ENCODE data around the gene RITA1. TPM values are rescaled to one million over a fixed set of nuclear protein-coding genes. Genes with fewer than 3 reads are reported as not detected.

RITA1 gene
- total RNA-seq, 1 donor, result 22.4 TPM

DNA sequence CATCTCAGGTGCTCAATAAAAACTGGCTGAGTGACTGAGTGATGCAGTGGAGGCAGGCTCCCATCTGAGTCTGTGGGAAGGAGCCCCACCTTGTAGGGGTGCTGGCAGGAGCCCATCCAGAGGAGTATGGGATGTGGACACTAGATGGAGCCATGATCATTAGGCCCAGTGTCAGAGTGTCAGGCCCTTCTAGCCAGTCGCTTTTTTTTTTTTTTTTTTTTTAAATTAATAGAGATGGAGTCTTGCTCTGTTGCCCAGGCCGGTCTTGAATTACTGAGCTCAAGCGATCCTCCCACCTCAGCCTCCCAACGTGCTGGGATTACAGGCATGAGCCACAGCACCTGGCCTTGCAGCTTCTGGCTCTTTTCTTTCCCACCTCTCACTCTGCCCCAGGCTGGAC, 11.5 kb downstream of the RITA1 start:
- peak; percentile 93 for DNase-seq (ENCODE audit: insufficient read length, low spot score, missing footprints)

DNA sequence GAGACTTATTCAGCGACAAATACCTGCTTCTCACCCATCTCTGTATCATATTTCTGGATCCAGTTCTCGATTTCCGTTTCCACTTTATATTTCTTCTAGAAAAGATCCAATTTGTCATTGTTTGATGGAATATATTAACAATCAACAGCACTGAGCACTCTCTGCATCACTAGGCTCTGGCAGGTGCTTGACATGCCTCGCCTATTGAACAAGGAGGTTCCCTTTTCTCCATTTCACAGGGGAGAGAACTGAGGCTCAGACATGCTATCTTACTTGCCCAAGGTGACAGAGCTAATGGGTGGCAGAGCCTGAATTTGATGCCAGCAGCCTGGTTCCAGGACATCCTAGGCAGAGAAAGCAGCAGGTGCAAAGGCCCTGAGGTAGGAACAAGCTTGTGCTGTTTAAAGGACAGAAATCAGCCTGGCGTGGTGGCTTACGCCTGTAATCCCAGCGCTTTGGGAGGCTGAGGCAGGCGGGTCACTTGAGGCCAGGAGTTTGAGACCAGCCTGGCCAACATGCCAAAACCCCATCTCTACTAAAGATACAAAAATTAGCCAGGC, 12.1 kb downstream of the RITA1 start:
- Histone ChIP-seq H4K20me1 (ENCODE audit: insufficient read depth, low read length) (no peaks in the 10 kb centered on the region), H3K9me3 (ENCODE audit: low read depth, low read length) (no peaks in the 10 kb centered on the region), H3K27me3 (ENCODE audit: insufficient read depth, low read length) (no peaks in the 10 kb centered on the region), H3K4me2 (ENCODE audit: insufficient read depth, low read length) (no peak overlapping the region), H3K4me3 (ENCODE audit: insufficient read depth, low read length) (no peak overlapping the region), H3K27ac (ENCODE audit: low read depth, low read length) (no peak overlapping the region), H3K79me2 (ENCODE audit: insufficient read depth, low read length) (no peaks in the 10 kb centered on the region), H3K36me3 (ENCODE audit: insufficient read depth, low read length) (no peaks in the 10 kb centered on the region), H3K4me1 (ENCODE audit: insufficient read depth, low read length) (peaks cover 25% of the 10 kb centered on the region), H2AFZ (ENCODE audit: low read length) (no peak overlapping the region)
- no peak for DNase-seq (ENCODE audit: insufficient read length, low spot score, missing footprints)
- TF ChIP-seq, protein P1, sequence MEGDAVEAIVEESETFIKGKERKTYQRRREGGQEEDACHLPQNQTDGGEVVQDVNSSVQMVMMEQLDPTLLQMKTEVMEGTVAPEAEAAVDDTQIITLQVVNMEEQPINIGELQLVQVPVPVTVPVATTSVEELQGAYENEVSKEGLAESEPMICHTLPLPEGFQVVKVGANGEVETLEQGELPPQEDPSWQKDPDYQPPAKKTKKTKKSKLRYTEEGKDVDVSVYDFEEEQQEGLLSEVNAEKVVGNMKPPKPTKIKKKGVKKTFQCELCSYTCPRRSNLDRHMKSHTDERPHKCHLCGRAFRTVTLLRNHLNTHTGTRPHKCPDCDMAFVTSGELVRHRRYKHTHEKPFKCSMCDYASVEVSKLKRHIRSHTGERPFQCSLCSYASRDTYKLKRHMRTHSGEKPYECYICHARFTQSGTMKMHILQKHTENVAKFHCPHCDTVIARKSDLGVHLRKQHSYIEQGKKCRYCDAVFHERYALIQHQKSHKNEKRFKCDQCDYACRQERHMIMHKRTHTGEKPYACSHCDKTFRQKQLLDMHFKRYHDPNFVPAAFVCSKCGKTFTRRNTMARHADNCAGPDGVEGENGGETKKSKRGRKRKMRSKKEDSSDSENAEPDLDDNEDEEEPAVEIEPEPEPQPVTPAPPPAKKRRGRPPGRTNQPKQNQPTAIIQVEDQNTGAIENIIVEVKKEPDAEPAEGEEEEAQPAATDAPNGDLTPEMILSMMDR (IDR thresholded peaks at IDR 0.05; ENCODE audit: extremely low read depth, low read depth, low read length), result no peak

More for the DNA sequence above, 11.5 kb downstream of the RITA1 start:
- Histone ChIP-seq H4K20me1 (ENCODE audit: insufficient read depth, low read length) (no peaks in the 10 kb centered on the region), H2AFZ (ENCODE audit: low read length) (no peak overlapping the region), H3K36me3 (ENCODE audit: insufficient read depth, low read length) (no peaks in the 10 kb centered on the region), H3K27ac (ENCODE audit: low read depth, low read length) (no peak overlapping the region), H3K4me2 (ENCODE audit: insufficient read depth, low read length) (no peak overlapping the region), H3K4me3 (ENCODE audit: insufficient read depth, low read length) (no peak overlapping the region), H3K4me1 (ENCODE audit: insufficient read depth, low read length) (peaks cover 25% of the 10 kb centered on the region), H3K9me3 (ENCODE audit: low read depth, low read length) (no peaks in the 10 kb centered on the region), H3K79me2 (ENCODE audit: insufficient read depth, low read length) (no peaks in the 10 kb centered on the region), H3K27me3 (ENCODE audit: insufficient read depth, low read length) (no peaks in the 10 kb centered on the region)
- TF ChIP-seq, protein P1 (IDR thresholded peaks at IDR 0.05; ENCODE audit: extremely low read depth, low read depth, low read length), result peak; percentile 86

DNA sequence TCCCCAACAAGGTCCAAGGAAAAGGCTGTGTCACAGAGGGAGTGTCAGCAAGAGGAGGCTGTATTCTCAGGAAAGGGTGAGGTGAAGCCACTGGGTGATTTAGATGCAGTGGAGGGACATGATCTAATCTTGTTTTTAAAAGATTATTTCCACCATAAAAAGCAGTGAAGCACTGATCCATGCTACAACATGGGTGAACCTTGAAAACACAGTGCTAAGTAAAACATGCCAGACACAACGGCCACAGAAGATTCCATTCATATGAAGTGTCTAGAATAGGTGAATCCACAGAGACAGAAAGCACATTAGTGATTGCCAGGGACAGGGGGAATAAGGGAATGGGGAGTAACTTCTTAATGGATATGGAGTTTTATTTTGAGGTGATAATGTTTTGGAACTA, 12.8 kb downstream of the RITA1 start:
- no peaks in the 10 kb centered on the region for H4K20me1 ChIP-seq (ENCODE audit: insufficient read depth, low read length)
- H3K9me3 ChIP-seq (ENCODE audit: low read depth, low read length), result no peaks in the 10 kb centered on the region
- H3K79me2 ChIP-seq (ENCODE audit: insufficient read depth, low read length), result no peaks in the 10 kb centered on the region
- no peaks in the 10 kb centered on the region for H3K36me3 ChIP-seq (ENCODE audit: insufficient read depth, low read length)
- no peaks in the 10 kb centered on the region for H3K27me3 ChIP-seq (ENCODE audit: insufficient read depth, low read length)
- TF ChIP-seq, protein P1 (IDR thresholded peaks at IDR 0.05; ENCODE audit: extremely low read depth, low read depth, low read length), result no peak
- no peak for DNase-seq (ENCODE audit: insufficient read length, low spot score, missing footprints)
- peaks cover 25% of the 10 kb centered on the region for H3K4me1 ChIP-seq (ENCODE audit: insufficient read depth, low read length)
- no peak overlapping the region for H3K4me3 ChIP-seq (ENCODE audit: insufficient read depth, low read length)
- H3K4me2 ChIP-seq (ENCODE audit: insufficient read depth, low read length), result no peak overlapping the region
- no peak overlapping the region for H3K27ac ChIP-seq (ENCODE audit: low read depth, low read length)
- H2AFZ ChIP-seq (ENCODE audit: low read length), result peak overlapping the region; percentile 35

DNA sequence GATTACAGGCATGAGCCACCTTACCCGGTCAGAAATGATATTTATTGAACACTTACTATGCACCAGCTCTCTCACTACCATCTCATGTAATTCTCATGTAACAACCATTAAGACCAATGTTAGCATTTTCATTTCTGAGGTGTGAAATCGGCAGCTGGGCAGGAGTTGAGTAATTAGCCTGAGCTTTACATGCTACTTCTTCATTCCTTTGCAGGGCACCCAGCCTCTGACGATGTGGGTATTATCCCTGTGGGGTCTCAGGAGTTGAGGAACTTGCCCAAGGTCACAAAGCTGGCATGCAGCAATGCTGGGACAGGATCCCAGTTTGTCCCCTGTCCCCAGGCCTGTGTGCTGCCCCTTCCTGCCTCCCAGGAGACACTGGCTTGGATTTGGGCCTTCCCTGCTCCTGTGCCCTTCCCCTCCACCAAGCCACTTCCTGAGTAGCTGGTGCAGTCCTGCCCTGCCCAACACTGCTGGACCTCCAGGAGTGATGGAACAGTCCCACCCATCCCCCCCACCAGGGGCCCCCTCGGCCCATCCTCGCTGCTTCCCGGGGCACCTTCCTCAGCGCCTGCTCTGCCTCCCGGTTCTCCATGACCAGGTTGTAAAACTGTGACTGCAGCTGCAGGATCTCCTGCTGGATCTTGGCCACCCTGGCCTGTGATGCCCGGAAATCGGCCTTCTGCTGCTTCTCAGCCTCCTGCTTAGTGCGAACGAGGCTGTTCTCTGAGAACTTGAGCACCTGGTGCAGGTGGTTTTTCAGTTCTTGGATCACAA, 14.7 kb downstream of the RITA1 start:
- H3K4me1 ChIP-seq (ENCODE audit: insufficient read depth, low read length), result peaks cover 8% of the 10 kb centered on the region
- no peaks in the 10 kb centered on the region for H3K36me3 ChIP-seq (ENCODE audit: insufficient read depth, low read length)
- TF ChIP-seq, protein P1 (IDR thresholded peaks at IDR 0.05; ENCODE audit: extremely low read depth, low read depth, low read length), result no peak
- no peak overlapping the region for H3K4me2 ChIP-seq (ENCODE audit: insufficient read depth, low read length)
- H4K20me1 ChIP-seq (ENCODE audit: insufficient read depth, low read length), result no peaks in the 10 kb centered on the region
- H3K4me3 ChIP-seq (ENCODE audit: insufficient read depth, low read length), result no peak overlapping the region
- no peaks in the 10 kb centered on the region for H3K27me3 ChIP-seq (ENCODE audit: insufficient read depth, low read length)
- H3K9me3 ChIP-seq (ENCODE audit: low read depth, low read length), result no peaks in the 10 kb centered on the region
- H3K27ac ChIP-seq (ENCODE audit: low read depth, low read length), result no peak overlapping the region
- H3K79me2 ChIP-seq (ENCODE audit: insufficient read depth, low read length), result no peaks in the 10 kb centered on the region
- H2AFZ ChIP-seq (ENCODE audit: low read length), result no peak overlapping the region
- no peak for DNase-seq (ENCODE audit: insufficient read length, low spot score, missing footprints)

All from osteoblast (primary cell).